Endothelial cell of umbilical vein (primary cell): Measurements from ENCODE around the gene IST1. TPM values are rescaled to one million over a fixed set of nuclear protein-coding genes. Genes with fewer than 3 reads are reported as not detected.

ENCODE experiments used
- BruUV-seq: library from RNA; stranded (reverse); fragments of 400-500 nt; replicated peaks from 2 replicates; lab custom pipeline; 2021; lab: Mats Ljungman, UMichigan
- CTCF ChIA-PET: fragments of 300-600, 350-600 bp; sonication (Branson Sonifier 250); formaldehyde crosslinking; loops from one replicate; lab custom pipeline; 2021; ENCODE audit warnings: antibody characterized with exemption, inconsistent platforms; lab: Charles Lee
- POLR2A ChIA-PET: fragments of 300-600, 350-600 bp; sonication (Branson Sonifier 250); formaldehyde crosslinking; loops from one replicate; lab custom pipeline; 2021; ENCODE audit warnings: antibody characterized with exemption, inconsistent platforms; lab: Charles Lee
- DNase-seq: peaks from one replicate; pipeline ENCODE4 v3.0.0-alpha.2; 2011; ENCODE audit warnings: low read depth, low spot score
- FAIRE-seq: peaks from 2 replicates; lab custom pipeline; 2011; peaks lifted over from hg19 to GRCh38; lab: Jason Lieb, UNC
- H2AFZ ChIP-seq: 2 replicates; pipeline ENCODE4 v1.6.0; 2012; ENCODE audit warnings: low read depth, low read length, control low read depth, inconsistent platforms
- H3K27ac ChIP-seq: 2 replicates; pipeline ENCODE4 v1.5.1; 2011; ENCODE audit warnings: low read depth, mild to moderate bottlenecking, control low read depth, low read length, moderate library complexity; ENCODE audit not compliant: insufficient read depth
- H3K27me3 ChIP-seq, 2 experiments: 2 replicates each; pipeline versions ENCODE4 v1.6.0 to v1.6.1; 2011; ENCODE audit warnings: low read length in 2 of 2, mixed read lengths in 1 of 2; ENCODE audit not compliant: control insufficient read depth in 2 of 2, insufficient read depth in 2 of 2
- H3K36me3 ChIP-seq, 2 experiments: 2 replicates in 1 of 2; 3 replicates in 1 of 2; pipeline ENCODE4 v1.5.1; 2011; ENCODE audit warnings: low read length in 2 of 2, mild to moderate bottlenecking in 1 of 2, moderate library complexity in 1 of 2; ENCODE audit not compliant: control insufficient read depth in 2 of 2, insufficient read depth in 2 of 2; ENCODE audit errors: extremely low read depth in 1 of 2
- H3K4me1 ChIP-seq: 3 replicates; pipeline ENCODE4 v1.5.1; 2011; ENCODE audit warnings: mild to moderate bottlenecking, low read length; ENCODE audit not compliant: control insufficient read depth, insufficient read depth; ENCODE audit errors: extremely low read depth
- H3K4me2 ChIP-seq: 2 replicates; pipeline ENCODE4 v1.6.1; 2011; ENCODE audit warnings: low read length, control low read depth, mixed read lengths; ENCODE audit not compliant: insufficient read depth
- H3K4me3 ChIP-seq, 3 experiments: fragments of 200-600 bp in 1 of 3; sonication (generic), shearing (Covaris generic) in 1 of 3; replicated peaks in 1 of 3; 2 replicates each; pipeline ENCODE4 v1.5.1; 2011 to 2016; ENCODE audit warnings: control low read depth in 3 of 3, low read length in 3 of 3, mild to moderate bottlenecking in 2 of 3, inconsistent platforms in 1 of 3, low read depth in 1 of 3, moderate library complexity in 1 of 3; ENCODE audit not compliant: insufficient read depth in 1 of 3
- H3K79me2 ChIP-seq: 2 replicates; pipeline ENCODE4 v1.6.0; 2012; ENCODE audit warnings: low read length, inconsistent platforms; ENCODE audit not compliant: control insufficient read depth, insufficient read depth
- H3K9ac ChIP-seq: replicated peaks from 2 replicates; pipeline ENCODE3; 2011; ENCODE audit warnings: low read length, control low read depth; ENCODE audit not compliant: insufficient read depth; ENCODE audit errors: extremely low read depth
- H3K9me1 ChIP-seq: replicated peaks from 3 replicates; pipeline ENCODE4 v1.6.0; 2011; ENCODE audit warnings: mild to moderate bottlenecking, low read length; ENCODE audit not compliant: control insufficient read depth, insufficient read depth; ENCODE audit errors: extremely low read depth
- H3K9me3 ChIP-seq: replicated peaks from 2 replicates; pipeline ENCODE4 v1.5.1; 2012; ENCODE audit warnings: low read length, inconsistent platforms; ENCODE audit not compliant: control insufficient read depth, insufficient read depth
- H4K20me1 ChIP-seq: replicated peaks from 2 replicates; pipeline ENCODE3; 2011; ENCODE audit warnings: mild to moderate bottlenecking, low read length; ENCODE audit not compliant: control insufficient read depth, insufficient read depth; ENCODE audit errors: extremely low read depth
- CTCF ChIP-seq, 2 donors: IDR thresholded peaks; 1 replicate in 1 of 2; 2 replicates in 1 of 2; pipeline ENCODE4 v1.5.1; 2011; ENCODE audit warnings: low read length in 2 of 2, mild to moderate bottlenecking in 2 of 2, moderate library complexity in 2 of 2, control low read depth in 1 of 2, inconsistent platforms in 1 of 2, low read depth in 1 of 2; ENCODE audit not compliant: insufficient read depth in 1 of 2; ENCODE audit errors: extremely low read depth in 1 of 2
- EZH2 ChIP-seq: IDR thresholded peaks from 2 replicates; pipeline ENCODE4 v1.6.1; 2012; ENCODE audit warnings: borderline replicate concordance, low read depth, mild to moderate bottlenecking, moderate library complexity, low read length, inconsistent platforms; ENCODE audit not compliant: severe bottlenecking
- FOS ChIP-seq: IDR thresholded peaks from 2 replicates; pipeline ENCODE4 v1.6.1; 2011; ENCODE audit warnings: mild to moderate bottlenecking, low read length, moderate library complexity, borderline replicate concordance; ENCODE audit not compliant: insufficient read depth
- GATA2 ChIP-seq: IDR thresholded peaks from 2 replicates; pipeline ENCODE4 v1.7.0; 2011; ENCODE audit warnings: low read depth, mild to moderate bottlenecking, moderate library complexity, mixed read lengths, low read length; ENCODE audit not compliant: insufficient read length, insufficient read depth
- JUN ChIP-seq: IDR thresholded peaks from 2 replicates; pipeline ENCODE4 v1.6.1; 2011; ENCODE audit warnings: borderline replicate concordance, low read depth; ENCODE audit not compliant: insufficient read length, insufficient read depth
- MAX ChIP-seq: IDR thresholded peaks from 2 replicates; pipeline ENCODE4 v1.6.1; 2011; ENCODE audit not compliant: insufficient read depth, insufficient read length
- MYC ChIP-seq: IDR thresholded peaks from one replicate; pipeline ENCODE4 v1.6.1; 2011; ENCODE audit warnings: mild to moderate bottlenecking, low read depth, low read length
- POLR2A ChIP-seq: IDR thresholded peaks from 2 replicates; pipeline ENCODE4 v1.6.1; 2012; ENCODE audit warnings: low read depth, mild to moderate bottlenecking, control low read depth, low read length
- POLR2AphosphoS5 ChIP-seq: IDR thresholded peaks from 2 replicates; pipeline ENCODE4 v1.6.1; 2012; ENCODE audit warnings: low read depth, mild to moderate bottlenecking, control low read depth, low read length, moderate library complexity; ENCODE audit not compliant: insufficient read depth
- dilution Hi-C: fragments of 300-500 bp; cut with MboI; formaldehyde crosslinking; loops from one replicate; pipeline ENCODE4 v1.15.0; 2019; ENCODE audit warnings: low sequenced_read_pairs; ENCODE audit not compliant: extremely low pct_ligation_motif_present
- intact Hi-C: fragments of 100-400 bp; cut with micrococcal nuclease; formaldehyde crosslinking; loops from one replicate; pipeline ENCODE4 v1.10.0; 2022
- polyA plus RNA-seq, 4 experiments: library from polyadenylated mRNA; depleted of rRNA in 3 of 4; stranded (reverse) in 3 of 4; unstranded in 1 of 4; fragments of >200 nt; gene quantifications; 2 replicates each; pipeline versions ENCODE4 v1.2.1 to v1.2.3, GENCODE V29; 2011 to 2012; ENCODE audit warnings: missing spikeins in 1 of 4
- total RNA-seq: library from RNA; stranded (reverse); gene quantifications from 2 replicates; pipeline ENCODE4 v1.2.3, GENCODE V29; 2021

The IST1 gene
- total and polyA plus RNA-seq, 2 donors (not counting 3 experiments of a cell fraction or from before 2014, with no cell fraction given) = 145 to 165 TPM

- Histone ChIP-seq H3K36me3 (peaks cover 16% of the 10 kb centered on the region in 2 experiments), H3K27me3 (no peaks in the 10 kb centered on the region), H3K4me1 (peaks cover 40% of the 10 kb centered on the region), H3K27ac (no peak overlapping the region), H3K9me3 (no peaks in the 10 kb centered on the region), H2AFZ (no peak overlapping the region), H3K79me2 (peaks cover 41% of the 10 kb centered on the region), H3K9ac (no peak overlapping the region), H4K20me1 (peaks cover 6% of the 10 kb centered on the region), H3K4me2 (no peak overlapping the region), H3K4me3 (no peak overlapping the region), H3K9me1 (no peaks in the 10 kb centered on the region)
- intact Hi-C loops (no loop called here), dilution Hi-C loops (no loop called here)
- FAIRE-seq = no peak
- POLR2A ChIA-PET = no interaction called here
- DNase-seq = no peak
- CTCF ChIA-PET = interaction anchor here (0.9 to 4.6 kb wide), 5 partner anchors 9 to 87 kb away, joined by 3 to 27 read pairs (median 4); partner anchors contain the start of gene ZNF821
- no peak for TF ChIP-seq GATA2
- BruUV-seq = no TSS peak
Observed at GRCh38 chr16:71930013-71930563, 34.8 kb downstream of the IST1 start.

GRCh38 chr16:71931001-71931400 is 35.7 kb downstream of the IST1 start:
- Histone ChIP-seq H3K4me3 (no peak overlapping the region), H3K4me2 (no peak overlapping the region), H4K20me1 (peaks cover 6% of the 10 kb centered on the region), H3K4me1 (peaks cover 40% of the 10 kb centered on the region), H3K9me1 (no peaks in the 10 kb centered on the region), H2AFZ (no peak overlapping the region), H3K79me2 (peaks cover 41% of the 10 kb centered on the region), H3K27me3 (no peaks in the 10 kb centered on the region), H3K9me3 (no peaks in the 10 kb centered on the region), H3K27ac (no peak overlapping the region), H3K36me3 (peaks cover 13 to 18% of the 10 kb centered on the region in 2 experiments), H3K9ac (no peak overlapping the region)
- dilution Hi-C loops = no loop called here
- POLR2A ChIA-PET = interaction anchor here (0.6 kb wide), 1 partner anchor 9 kb away, joined by 3 read pairs; no protein-coding TSS in a partner anchor
- FAIRE-seq (no peak), DNase-seq (no peak)
- BruUV-seq = no TSS peak
- intact Hi-C loops = no loop called here
- CTCF ChIA-PET = interaction anchor here (2.6 to 4.6 kb wide), 2 partner anchors 14 to 48 kb away, joined by 7 to 27 read pairs; partner anchors contain the start of gene ZNF821
- TF ChIP-seq FOS (no peak), GATA2 (no peak), EZH2 (no peak), MAX (no peak), POLR2AphosphoS5 (no peak), POLR2A (no peak), JUN (no peak), MYC (no peak), CTCF (IDR thresholded peaks at IDR 0.05; ENCODE audit: extremely low read depth in 1 of 2, insufficient read depth in 1 of 2, low read depth in 1 of 2, low read length in 2 of 2) (no peak)
